Fibroblast of lung (primary cell): ENCODE measurements around the gene MEMO1. TPM values are rescaled to one million over a fixed set of nuclear protein-coding genes. Genes with fewer than 3 reads are reported as not detected.
"Not testable (repeated sequence)": the region's sequence is repeated elsewhere in the genome, so short reads cannot be mapped to it uniquely, and the experiment has no call there.

Experiments used
- DNase-seq, 2 donors: peaks; one replicate each; pipeline versions ENCODE4 v3.0.0 to v3.0.0-alpha.2; 2010; ENCODE audit warnings: low read depth in 2 of 2
- H2AFZ ChIP-seq: 2 replicates; pipeline ENCODE4 v1.5.1; 2012; ENCODE audit warnings: low read length, control low read depth, inconsistent platforms
- H3K27ac ChIP-seq: 2 replicates; pipeline ENCODE4 v1.5.1; 2011; ENCODE audit warnings: low read length, control low read depth; ENCODE audit not compliant: insufficient read depth
- H3K27me3 ChIP-seq: 2 replicates; pipeline ENCODE4 v1.5.1; 2011; ENCODE audit warnings: mild to moderate bottlenecking, low read length; ENCODE audit not compliant: control insufficient read depth, insufficient read depth
- H3K36me3 ChIP-seq: 2 replicates; pipeline ENCODE4 v1.5.1; 2011; ENCODE audit warnings: low read length; ENCODE audit not compliant: control insufficient read depth, insufficient read depth
- H3K4me1 ChIP-seq: 2 replicates; pipeline ENCODE4 v1.5.1; 2011; ENCODE audit warnings: low read length; ENCODE audit not compliant: control insufficient read depth, insufficient read depth; ENCODE audit errors: extremely low read depth
- H3K4me2 ChIP-seq: 2 replicates; pipeline ENCODE4 v1.5.1; 2011; ENCODE audit warnings: low read length, control low read depth; ENCODE audit not compliant: insufficient read depth; ENCODE audit errors: extremely low read depth
- H3K4me3 ChIP-seq, 4 experiments: fragments of 200-600 bp in 1 of 4; sonication (generic) in 1 of 4; replicated peaks in 1 of 4; 2 replicates each; pipeline ENCODE4 v1.5.1; 2011 to 2016; ENCODE audit warnings: low read length in 4 of 4, low read depth in 3 of 4, mild to moderate bottlenecking in 3 of 4, control low read depth in 2 of 4, inconsistent platforms in 1 of 4, mixed read lengths in 1 of 4; ENCODE audit not compliant: insufficient read depth in 1 of 4; ENCODE audit errors: control extremely low read depth in 1 of 4
- H3K79me2 ChIP-seq: 2 replicates; pipeline ENCODE4 v1.5.1; 2012; ENCODE audit warnings: mild to moderate bottlenecking, low read length, inconsistent platforms; ENCODE audit not compliant: control insufficient read depth, insufficient read depth
- H3K9ac ChIP-seq: 2 replicates; pipeline ENCODE4 v1.5.1; 2011; ENCODE audit warnings: mild to moderate bottlenecking, low read length, control low read depth; ENCODE audit not compliant: insufficient read depth
- H3K9me3 ChIP-seq: 2 replicates; pipeline ENCODE4 v1.5.1; 2012; ENCODE audit warnings: low read depth, low read length; ENCODE audit not compliant: control insufficient read depth, insufficient read depth
- H4K20me1 ChIP-seq: 2 replicates; pipeline ENCODE4 v1.5.1; 2011; ENCODE audit warnings: low read length; ENCODE audit not compliant: control insufficient read depth, insufficient read depth; ENCODE audit errors: extremely low read depth
- CTCF ChIP-seq, 2 donors: IDR thresholded peaks in 1 of 2; conservative IDR thresholded peaks in 1 of 2; 1 replicate in 1 of 2; 2 replicates in 1 of 2; pipeline ENCODE4 v1.5.1; 2011 to 2012; ENCODE audit warnings: low read length in 2 of 2, control low read depth in 1 of 2, inconsistent platforms in 1 of 2, low read depth in 1 of 2, mild to moderate bottlenecking in 1 of 2
- EZH2 ChIP-seq: IDR thresholded peaks from 2 replicates; pipeline ENCODE4 v1.5.1; 2012; ENCODE audit warnings: low read length, control low read depth, mild to moderate bottlenecking; ENCODE audit errors: missing control alignments
- polyA plus RNA-seq, 2 donors: library from polyadenylated mRNA; depleted of rRNA in 1 of 2; stranded (reverse) in 1 of 2; unstranded in 1 of 2; fragments of >200 nt; gene quantifications; 2 replicates each; pipeline ENCODE4 v1.2.1, GENCODE V29; 2011 to 2012; ENCODE audit warnings: missing spikeins in 1 of 2
- total RNA-seq: library from RNA; depleted of rRNA; stranded (reverse); fragments of >200 nt; gene quantifications from 2 replicates; pipeline ENCODE4 v1.2.1, GENCODE V29; 2014

Gene MEMO1
- total and polyA plus RNA-seq, 2 donors (not counting 1 experiment from before 2014, with no cell fraction given), result 34.0 to 64.2 TPM

GRCh38 chr2:31863867-31864266 is 146.9 kb downstream of the MEMO1 start:
- Histone ChIP-seq H3K9me3 (no peaks in the 10 kb centered on the region), H2AFZ (no peak overlapping the region), H3K4me3 (no peak overlapping the region), H3K27me3 (no peaks in the 10 kb centered on the region), H3K4me1 (no peaks in the 10 kb centered on the region), H3K9ac (no peak overlapping the region), H3K79me2 (no peaks in the 10 kb centered on the region), H3K27ac (no peak overlapping the region), H3K4me2 (no peak overlapping the region), H4K20me1 (no peaks in the 10 kb centered on the region), H3K36me3 (no peaks in the 10 kb centered on the region)
- no peak for DNase-seq
- no peak for TF ChIP-seq EZH2
- no peak for TF ChIP-seq CTCF (conservative IDR thresholded peaks at IDR 0.05 in 1 of 2, IDR thresholded peaks at IDR 0.05 in 1 of 2; ENCODE audit: low read depth in 1 of 2, low read length in 2 of 2)

- not testable (repeated sequence) for H3K9me3 ChIP-seq, H3K79me2 ChIP-seq, H3K27me3 ChIP-seq, H3K27ac ChIP-seq, H3K9ac ChIP-seq, DNase-seq, H4K20me1 ChIP-seq, H3K4me2 ChIP-seq, H3K4me1 ChIP-seq, H2AFZ ChIP-seq, H3K4me3 ChIP-seq, H3K36me3 ChIP-seq
Measured at GRCh38 chr2:31863015-31863656, 147.7 kb downstream of the MEMO1 start.

GRCh38 chr2:31859959-31860358 is 150.8 kb downstream of the MEMO1 start:
- no peaks in the 10 kb centered on the region for H3K36me3 ChIP-seq
- no peaks in the 10 kb centered on the region for H4K20me1 ChIP-seq
- no peaks in the 10 kb centered on the region for H3K27me3 ChIP-seq
- no peak overlapping the region for H3K4me2 ChIP-seq
- no peak overlapping the region for H2AFZ ChIP-seq
- TF ChIP-seq CTCF (conservative IDR thresholded peaks at IDR 0.05 in 1 of 2, IDR thresholded peaks at IDR 0.05 in 1 of 2; ENCODE audit: low read depth in 1 of 2, low read length in 2 of 2) (no peak), EZH2 (no peak)
- no peak overlapping the region for H3K4me3 ChIP-seq
- DNase-seq, result no peak
- no peaks in the 10 kb centered on the region for H3K4me1 ChIP-seq
- H3K27ac ChIP-seq, result no peak overlapping the region
- no peaks in the 10 kb centered on the region for H3K9me3 ChIP-seq
- no peak overlapping the region for H3K9ac ChIP-seq
- H3K79me2 ChIP-seq, result no peaks in the 10 kb centered on the region
